ENCODE data around the gene RABL3. TPM values are rescaled to one million over a fixed set of nuclear protein-coding genes. Genes with fewer than 3 reads are reported as not detected.
"Not testable (repeated sequence)": the region's sequence is repeated elsewhere in the genome, so short reads cannot be mapped to it uniquely, and the experiment has no call there.

RABL3 gene, protein sequence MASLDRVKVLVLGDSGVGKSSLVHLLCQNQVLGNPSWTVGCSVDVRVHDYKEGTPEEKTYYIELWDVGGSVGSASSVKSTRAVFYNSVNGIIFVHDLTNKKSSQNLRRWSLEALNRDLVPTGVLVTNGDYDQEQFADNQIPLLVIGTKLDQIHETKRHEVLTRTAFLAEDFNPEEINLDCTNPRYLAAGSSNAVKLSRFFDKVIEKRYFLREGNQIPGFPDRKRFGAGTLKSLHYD
- 14.8 TPM for total RNA-seq
- 8.5 TPM for polyA plus RNA-seq
- long read RNA-seq, donor 1 = 0 reads
- long read RNA-seq, donor 2, transcript RABL3-201 (8 exons, 3,883 nt) = major isoform, 9 of 9 reads
- long read RNA-seq, donor 2, partial matches to known transcripts = 0 of 9 reads
- long read RNA-seq, donor 2, other reads (novel, unspliced or antisense) = 0 of 9 reads
- long read RNA-seq, donor 3, transcript RABL3-201 (8 exons, 3,883 nt) = major isoform, 10 of 10 reads
- long read RNA-seq, donor 3, partial matches to known transcripts = 0 of 10 reads
- long read RNA-seq, donor 3, other reads (novel, unspliced or antisense) = 0 of 10 reads
- long read RNA-seq, donor 4, partial matches to known transcripts = 0 of 1 reads
- long read RNA-seq, donor 4, other reads (novel, unspliced or antisense) = 0 of 1 reads
- long read RNA-seq, donor 5, transcript RABL3-201 (8 exons, 3,883 nt) = major isoform, 10 of 10 reads
- long read RNA-seq, donor 5, partial matches to known transcripts = 0 of 10 reads
- long read RNA-seq, donor 5, other reads (novel, unspliced or antisense) = 0 of 10 reads
- long read RNA-seq, donor 6, transcript RABL3-201 (8 exons, 3,883 nt) = major isoform, 6 of 7 reads
- long read RNA-seq, donor 6, partial matches to known transcripts = 0 of 7 reads
- long read RNA-seq, donor 6, other reads (novel, unspliced or antisense) = 0 of 7 reads
- long read RNA-seq, donor 7, transcript RABL3-201 (8 exons, 3,883 nt) = major isoform, 6 of 7 reads
- long read RNA-seq, donor 7, partial matches to known transcripts = 0 of 7 reads
- long read RNA-seq, donor 7, other reads (novel, unspliced or antisense) = 0 of 7 reads
- long read RNA-seq, donor 8, transcript RABL3-201 (8 exons, 3,883 nt) = major isoform, 6 of 6 reads
- long read RNA-seq, donor 8, partial matches to known transcripts = 0 of 6 reads
- long read RNA-seq, donor 8, other reads (novel, unspliced or antisense) = 0 of 6 reads
- long read RNA-seq, donor 9, partial matches to known transcripts = 0 of 3 reads
- long read RNA-seq, donor 9, other reads (novel, unspliced or antisense) = 0 of 3 reads
- long read RNA-seq, donor 10, partial matches to known transcripts = 0 of 1 reads
- long read RNA-seq, donor 10, other reads (novel, unspliced or antisense) = 0 of 1 reads

DNA sequence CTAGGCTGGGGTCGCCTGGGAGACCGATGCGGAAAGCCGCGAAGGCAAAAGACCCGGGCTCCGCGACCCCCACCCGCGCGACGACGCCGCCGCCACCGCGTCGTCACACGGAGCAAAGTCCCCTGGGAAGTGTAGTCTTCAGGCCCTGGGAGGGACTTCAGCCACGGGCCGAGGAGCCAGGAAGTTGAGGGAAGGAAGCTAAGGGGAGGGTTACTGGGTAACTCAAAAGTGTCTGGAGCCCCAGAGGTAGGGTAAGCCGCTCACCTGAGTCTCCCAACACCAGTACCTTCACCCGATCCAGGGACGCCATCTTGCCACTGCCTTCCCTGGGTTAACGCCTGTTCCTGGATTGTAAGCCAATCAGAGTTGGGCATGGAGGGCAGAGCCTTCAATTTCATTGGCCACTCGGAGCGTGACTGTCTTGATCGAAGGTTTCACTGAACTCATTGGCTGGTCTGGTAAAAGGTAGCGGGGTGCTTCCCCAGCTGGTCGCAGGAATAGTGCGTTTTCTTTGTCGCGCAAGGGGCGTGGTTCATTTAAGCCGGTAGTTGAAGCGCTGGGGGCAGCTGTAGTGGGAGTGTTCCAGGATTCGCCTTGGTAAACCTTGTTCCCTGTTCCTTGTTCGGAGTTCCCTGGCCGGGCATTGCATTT, at the start of gene RABL3, which contains the start of gene GTF2E1:
Gene RABL3 (minus strand): TSS at position 319 of the 651 bp plus-strand sequence. CDS start 9 bp downstream, at position 310.
Gene GTF2E1 (plus strand): TSS at position 547 of the 651 bp plus-strand sequence. CDS start 7,809 bp downstream, outside the sequence.
- peak within 1 kb of the TSS; percentile 80 to 90 for H3K4me3 ChIP-seq (ENCODE audit: low read length in 2 of 2)
- H3K9me3 ChIP-seq (ENCODE audit: control insufficient read depth in 2 of 2, insufficient read depth in 1 of 2, low read length in 1 of 2) = peaks cover 0 to 8% of the 10 kb centered on the region in 2 donors
- peak within 1 kb of the TSS; percentile 95 to 98 for H3K27ac ChIP-seq (ENCODE audit: low read depth in 1 of 2, low read length in 1 of 2)
- peak; percentile 96 to 100 (median 99) for DNase-seq (ENCODE audit: low read depth in 6 of 9, low spot score in 9 of 9)
- no peaks in the 10 kb centered on the region for H3K27me3 ChIP-seq (ENCODE audit: control insufficient read depth in 2 of 2, insufficient read depth in 1 of 2, low read length in 1 of 2)
- peaks cover 9 to 11% of the 10 kb centered on the region in 2 donors for H3K4me1 ChIP-seq (ENCODE audit: control insufficient read depth in 2 of 2, insufficient read depth in 2 of 2, low read length in 2 of 2)
- H3K36me3 ChIP-seq (ENCODE audit: control insufficient read depth in 2 of 2, insufficient read depth in 2 of 2, low read length in 1 of 2) = peaks cover 0 to 3% of the 10 kb centered on the region in 2 donors
- under 1% methylated on average over 39 of the region's 39 CpGs for WGBS

DNA sequence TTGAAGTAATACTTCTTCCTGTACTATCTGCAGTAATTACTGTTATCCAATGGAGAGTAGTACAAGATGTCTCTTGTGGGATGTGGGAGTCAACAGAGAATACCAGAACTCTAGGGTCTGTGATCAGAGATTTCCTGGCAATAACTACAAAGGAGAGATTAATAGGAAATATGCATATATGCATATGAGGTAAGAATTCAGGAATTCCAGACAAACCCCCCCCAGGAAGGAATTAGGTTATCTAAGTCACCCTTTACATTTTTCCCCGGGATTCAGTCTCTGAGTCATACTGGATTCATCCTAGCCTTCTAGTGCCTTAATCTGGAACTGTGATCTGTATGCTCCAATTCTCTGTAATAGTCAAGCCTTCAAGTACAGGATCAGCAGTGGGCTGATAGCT, 49.6 kb upstream of the RABL3 start:
- no peak overlapping the region for H3K27ac ChIP-seq (ENCODE audit: low read depth in 1 of 2, low read length in 1 of 2)
- no peak for DNase-seq (ENCODE audit: low read depth in 6 of 9, low spot score in 9 of 9)
- WGBS = 95% methylated on average over 1 of the region's 1 CpG

DNA sequence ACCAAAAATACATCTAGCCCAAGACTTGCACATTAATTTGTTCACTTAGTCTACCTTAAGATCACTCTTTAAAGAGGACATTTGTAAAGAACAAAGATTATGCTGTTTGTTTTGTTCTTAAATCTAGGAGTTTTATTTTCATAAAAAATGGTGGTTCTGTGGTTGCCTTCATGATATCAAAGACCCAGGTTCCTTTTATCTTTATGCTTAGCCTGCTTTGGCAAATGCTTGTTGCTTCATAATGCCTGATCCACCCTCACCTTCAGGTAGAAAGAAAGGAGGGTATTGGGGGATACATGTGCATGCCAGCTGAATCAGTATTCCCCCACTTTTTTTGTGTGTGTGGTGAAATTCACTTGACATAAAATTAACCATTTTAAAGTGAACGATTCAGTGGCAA, 48.7 kb upstream of the RABL3 start:
- 96% methylated on average over 1 of the region's 1 CpG for WGBS

More for the DNA sequence above, 49.6 kb upstream of the RABL3 start:
- H3K9me3 ChIP-seq (ENCODE audit: control insufficient read depth in 2 of 2, insufficient read depth in 1 of 2, low read length in 1 of 2) = no peaks in the 10 kb centered on the region
- no peaks in the 10 kb centered on the region for H3K4me1 ChIP-seq (ENCODE audit: control insufficient read depth in 2 of 2, insufficient read depth in 2 of 2, low read length in 2 of 2)
- no peaks in the 10 kb centered on the region for H3K36me3 ChIP-seq (ENCODE audit: control insufficient read depth in 2 of 2, insufficient read depth in 2 of 2, low read length in 1 of 2)
- no peak overlapping the region for H3K4me3 ChIP-seq (ENCODE audit: low read length in 2 of 2)
- H3K27me3 ChIP-seq (ENCODE audit: control insufficient read depth in 2 of 2, insufficient read depth in 1 of 2, low read length in 1 of 2) = peaks cover 0 to 1% of the 10 kb centered on the region in 2 donors

DNA sequence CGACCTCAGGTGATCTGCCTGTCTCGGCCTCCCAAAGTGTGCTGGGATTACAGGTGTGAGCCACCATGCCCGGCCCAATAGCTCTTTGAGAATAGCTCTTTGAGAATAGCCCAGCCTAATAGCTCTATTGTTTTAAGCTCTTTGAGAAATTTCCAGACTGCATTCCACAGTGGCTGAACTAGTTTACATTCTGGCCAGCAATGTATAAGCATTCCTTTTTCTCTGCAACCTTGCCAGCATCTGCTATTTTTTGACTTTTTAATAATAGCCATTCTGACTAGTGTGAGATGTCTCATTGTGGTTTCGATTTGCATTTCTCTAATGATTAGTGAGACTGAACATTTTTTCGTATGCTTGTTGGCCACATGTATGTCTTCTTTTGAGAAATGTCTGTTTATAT, 43.5 kb upstream of the RABL3 start:
- not testable (repeated sequence) for H3K27me3 ChIP-seq (ENCODE audit: control insufficient read depth in 2 of 2, insufficient read depth in 1 of 2, low read length in 1 of 2); H3K36me3 ChIP-seq (ENCODE audit: control insufficient read depth in 2 of 2, insufficient read depth in 2 of 2, low read length in 1 of 2); H3K27ac ChIP-seq (ENCODE audit: low read depth in 1 of 2, low read length in 1 of 2); DNase-seq (ENCODE audit: low read depth in 6 of 9, low spot score in 9 of 9); H3K9me3 ChIP-seq (ENCODE audit: control insufficient read depth in 2 of 2, insufficient read depth in 1 of 2, low read length in 1 of 2); H3K4me1 ChIP-seq (ENCODE audit: control insufficient read depth in 2 of 2, insufficient read depth in 2 of 2, low read length in 2 of 2); H3K4me3 ChIP-seq (ENCODE audit: low read length in 2 of 2)
- 77% methylated on average over 5 of the region's 5 CpGs for WGBS

More for the DNA sequence above, 48.7 kb upstream of the RABL3 start:
- no peak for DNase-seq (ENCODE audit: low read depth in 6 of 9, low spot score in 9 of 9)
- H3K36me3 ChIP-seq (ENCODE audit: control insufficient read depth in 2 of 2, insufficient read depth in 2 of 2, low read length in 1 of 2) = no peaks in the 10 kb centered on the region
- no peak overlapping the region for H3K27ac ChIP-seq (ENCODE audit: low read depth in 1 of 2, low read length in 1 of 2)
- H3K9me3 ChIP-seq (ENCODE audit: control insufficient read depth in 2 of 2, insufficient read depth in 1 of 2, low read length in 1 of 2) = no peaks in the 10 kb centered on the region
- H3K27me3 ChIP-seq (ENCODE audit: control insufficient read depth in 2 of 2, insufficient read depth in 1 of 2, low read length in 1 of 2) = no peaks in the 10 kb centered on the region
- no peaks in the 10 kb centered on the region for H3K4me1 ChIP-seq (ENCODE audit: control insufficient read depth in 2 of 2, insufficient read depth in 2 of 2, low read length in 2 of 2)
- no peak overlapping the region for H3K4me3 ChIP-seq (ENCODE audit: low read length in 2 of 2)

DNA sequence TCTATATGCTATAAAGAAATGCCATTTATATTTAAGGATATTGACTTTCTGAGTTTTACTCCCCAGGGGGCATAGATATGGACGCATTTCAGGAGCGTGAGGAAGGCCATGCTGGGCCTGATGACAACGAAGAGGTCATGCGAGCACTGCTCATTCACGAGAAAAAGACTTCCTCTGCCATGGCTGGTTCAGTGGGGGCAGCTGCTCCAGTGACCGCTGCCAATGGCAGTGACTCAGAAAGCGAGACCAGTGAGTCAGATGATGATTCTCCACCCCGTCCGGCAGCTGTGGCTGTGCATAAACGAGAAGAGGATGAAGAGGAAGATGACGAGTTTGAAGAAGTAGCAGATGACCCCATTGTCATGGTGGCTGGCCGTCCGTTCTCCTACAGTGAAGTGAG, 38.7 kb upstream of the RABL3 start:
- H3K27ac ChIP-seq (ENCODE audit: low read depth in 1 of 2, low read length in 1 of 2) = no peak overlapping the region
- H3K4me3 ChIP-seq (ENCODE audit: low read length in 2 of 2) = no peak overlapping the region
- no peaks in the 10 kb centered on the region for H3K4me1 ChIP-seq (ENCODE audit: control insufficient read depth in 2 of 2, insufficient read depth in 2 of 2, low read length in 2 of 2)
- H3K9me3 ChIP-seq (ENCODE audit: control insufficient read depth in 2 of 2, insufficient read depth in 1 of 2, low read length in 1 of 2) = no peaks in the 10 kb centered on the region
- DNase-seq (ENCODE audit: low read depth in 6 of 9, low spot score in 9 of 9) = no peak
- 96% methylated on average over 13 of the region's 13 CpGs for WGBS
- H3K36me3 ChIP-seq (ENCODE audit: control insufficient read depth in 2 of 2, insufficient read depth in 2 of 2, low read length in 1 of 2) = peaks cover 6 to 28% of the 10 kb centered on the region in 2 donors
- H3K27me3 ChIP-seq (ENCODE audit: control insufficient read depth in 2 of 2, insufficient read depth in 1 of 2, low read length in 1 of 2) = no peaks in the 10 kb centered on the region

DNA sequence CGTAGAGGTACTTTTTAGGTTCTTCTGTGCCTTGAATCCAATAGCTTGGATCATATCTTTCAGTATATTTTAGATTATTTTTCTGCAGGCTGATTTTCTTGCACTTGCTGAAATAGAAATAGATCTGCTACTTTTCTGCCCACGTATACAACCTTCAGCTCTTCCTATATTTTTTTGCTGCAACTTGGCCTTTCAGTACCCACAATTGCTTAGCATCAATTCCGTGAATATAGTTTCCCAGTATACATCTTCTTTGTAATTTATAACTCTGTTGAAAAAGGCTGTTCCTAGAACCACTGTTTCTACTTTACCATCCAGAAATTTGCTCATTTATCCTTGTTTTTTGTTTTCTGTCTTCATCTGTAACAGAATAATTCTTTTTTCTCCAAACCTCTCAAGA, 36.5 kb upstream of the RABL3 start:
- Histone ChIP-seq H3K4me1 (ENCODE audit: control insufficient read depth in 2 of 2, insufficient read depth in 2 of 2, low read length in 2 of 2) (peaks cover 0 to 4% of the 10 kb centered on the region in 2 donors), H3K36me3 (ENCODE audit: control insufficient read depth in 2 of 2, insufficient read depth in 2 of 2, low read length in 1 of 2) (peaks cover 6 to 31% of the 10 kb centered on the region in 2 donors), H3K27me3 (ENCODE audit: control insufficient read depth in 2 of 2, insufficient read depth in 1 of 2, low read length in 1 of 2) (no peaks in the 10 kb centered on the region)

DNA sequence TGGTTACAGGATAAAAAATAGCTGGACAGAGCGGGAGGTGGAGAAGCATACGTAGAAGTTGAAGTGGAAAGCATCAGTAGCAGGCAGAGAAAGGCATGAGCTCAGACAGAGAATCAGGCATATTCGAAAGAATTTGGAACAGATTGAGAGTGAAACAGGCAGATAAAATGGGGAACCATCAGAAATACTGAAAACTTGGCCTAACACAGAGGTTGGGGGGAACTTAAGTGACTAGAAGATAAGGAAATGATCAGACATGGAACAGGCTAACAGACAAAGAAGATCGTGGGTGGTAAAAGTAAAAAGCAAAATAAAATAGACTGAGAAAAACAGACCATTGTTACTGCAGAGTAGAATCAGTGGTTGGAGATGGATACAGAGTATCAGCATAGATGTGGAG, 33.1 kb upstream of the RABL3 start:
- WGBS = 93% methylated on average over 4 of the region's 4 CpGs
- Histone ChIP-seq H3K27me3 (ENCODE audit: control insufficient read depth in 2 of 2, insufficient read depth in 1 of 2, low read length in 1 of 2) (no peaks in the 10 kb centered on the region), H3K9me3 (ENCODE audit: control insufficient read depth in 2 of 2, insufficient read depth in 1 of 2, low read length in 1 of 2) (no peaks in the 10 kb centered on the region), H3K27ac (ENCODE audit: low read depth in 1 of 2, low read length in 1 of 2) (no peak overlapping the region), H3K36me3 (ENCODE audit: control insufficient read depth in 2 of 2, insufficient read depth in 2 of 2, low read length in 1 of 2) (peaks cover 0 to 33% of the 10 kb centered on the region in 2 donors), H3K4me1 (ENCODE audit: control insufficient read depth in 2 of 2, insufficient read depth in 2 of 2, low read length in 2 of 2) (peaks cover 0 to 4% of the 10 kb centered on the region in 2 donors), H3K4me3 (ENCODE audit: low read length in 2 of 2) (no peak overlapping the region)
- no peak for DNase-seq (ENCODE audit: low read depth in 6 of 9, low spot score in 9 of 9)

More for the DNA sequence above, 36.5 kb upstream of the RABL3 start:
- Histone ChIP-seq H3K27ac (ENCODE audit: low read depth in 1 of 2, low read length in 1 of 2) (no peak overlapping the region), H3K4me3 (ENCODE audit: low read length in 2 of 2) (no peak overlapping the region), H3K9me3 (ENCODE audit: control insufficient read depth in 2 of 2, insufficient read depth in 1 of 2, low read length in 1 of 2) (no peaks in the 10 kb centered on the region)
- DNase-seq (ENCODE audit: low read depth in 6 of 9, low spot score in 9 of 9) = no peak
- 98% methylated on average over 3 of the region's 3 CpGs for WGBS

DNA sequence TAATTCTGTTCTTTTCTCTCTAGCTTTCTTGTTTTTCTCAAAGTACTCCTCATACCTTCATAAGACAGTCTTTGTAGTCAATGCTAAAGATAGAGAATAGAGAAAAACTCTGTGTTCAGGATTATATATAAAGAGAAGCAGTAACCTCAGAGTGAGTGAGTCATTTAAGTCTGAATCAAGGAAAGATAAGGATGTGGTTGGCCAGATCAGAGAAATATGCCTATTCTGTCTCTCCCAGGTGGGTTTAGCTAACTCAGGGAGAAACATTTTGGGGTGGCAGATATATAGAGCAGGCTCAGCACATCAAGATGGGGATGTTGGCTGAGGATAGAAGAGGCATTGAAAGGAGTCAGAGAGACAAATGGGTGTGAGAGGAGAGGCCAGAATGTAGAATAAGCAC, 31.6 kb upstream of the RABL3 start:
- peak in 1 of 9 donors; percentile 3 for DNase-seq (ENCODE audit: low read depth in 6 of 9, low spot score in 9 of 9)
- Histone ChIP-seq H3K36me3 (ENCODE audit: control insufficient read depth in 2 of 2, insufficient read depth in 2 of 2, low read length in 1 of 2) (peaks cover 0 to 29% of the 10 kb centered on the region in 2 donors), H3K9me3 (ENCODE audit: control insufficient read depth in 2 of 2, insufficient read depth in 1 of 2, low read length in 1 of 2) (no peaks in the 10 kb centered on the region), H3K4me3 (ENCODE audit: low read length in 2 of 2) (no peak overlapping the region), H3K27me3 (ENCODE audit: control insufficient read depth in 2 of 2, insufficient read depth in 1 of 2, low read length in 1 of 2) (no peaks in the 10 kb centered on the region), H3K4me1 (ENCODE audit: control insufficient read depth in 2 of 2, insufficient read depth in 2 of 2, low read length in 2 of 2) (peaks cover 0 to 4% of the 10 kb centered on the region in 2 donors), H3K27ac (ENCODE audit: low read depth in 1 of 2, low read length in 1 of 2) (no peak overlapping the region)

All from thymus (tissue), 14 donors.